ENCODE results near the gene FAXC.

Gene FAXC

GRCh38 chr6:99349171-99350141 is at the start of gene FAXC:
FAXC (minus strand) TSS chr6:99349674; CDS start chr6:99349372, 302 bp downstream.
- peak within 1 kb of the TSS; percentile 82 for H3K4me3 ChIP-seq (ENCODE audit: low read length)

GRCh38 chr6:99397287-99397686 is 47.8 kb upstream of the FAXC start:
- no peaks in the 10 kb centered on the region for H3K4me1 ChIP-seq (ENCODE audit: control insufficient read depth, low read depth, low read length)
- H3K9ac ChIP-seq (ENCODE audit: low read length): no peak overlapping the region
- no peaks in the 10 kb centered on the region for H3K27me3 ChIP-seq (ENCODE audit: control insufficient read depth, insufficient read depth, low read length)
- H3K36me3 ChIP-seq (ENCODE audit: control insufficient read depth, low read depth, low read length): peaks cover 39% of the 10 kb centered on the region
- no peaks in the 10 kb centered on the region for H3K9me3 ChIP-seq (ENCODE audit: control insufficient read depth, low read depth, low read length)
- H3K27ac ChIP-seq (ENCODE audit: low read length): no peak overlapping the region
- H3K4me3 ChIP-seq (ENCODE audit: low read length): no peak overlapping the region

More at GRCh38 chr6:99349171-99350141, at the start of gene FAXC:
- Histone ChIP-seq H3K4me1 (ENCODE audit: control insufficient read depth, low read depth, low read length) (peaks cover 21% of the 10 kb centered on the region), H3K9ac (ENCODE audit: low read length) (peak within 1 kb of the TSS; percentile 85), H3K9me3 (ENCODE audit: control insufficient read depth, low read depth, low read length) (no peaks in the 10 kb centered on the region), H3K27ac (ENCODE audit: low read length) (no peak within 1 kb of the TSS), H3K27me3 (ENCODE audit: control insufficient read depth, insufficient read depth, low read length) (peaks cover 10% of the 10 kb centered on the region), H3K36me3 (ENCODE audit: control insufficient read depth, low read depth, low read length) (no peaks in the 10 kb centered on the region)

DNA sequence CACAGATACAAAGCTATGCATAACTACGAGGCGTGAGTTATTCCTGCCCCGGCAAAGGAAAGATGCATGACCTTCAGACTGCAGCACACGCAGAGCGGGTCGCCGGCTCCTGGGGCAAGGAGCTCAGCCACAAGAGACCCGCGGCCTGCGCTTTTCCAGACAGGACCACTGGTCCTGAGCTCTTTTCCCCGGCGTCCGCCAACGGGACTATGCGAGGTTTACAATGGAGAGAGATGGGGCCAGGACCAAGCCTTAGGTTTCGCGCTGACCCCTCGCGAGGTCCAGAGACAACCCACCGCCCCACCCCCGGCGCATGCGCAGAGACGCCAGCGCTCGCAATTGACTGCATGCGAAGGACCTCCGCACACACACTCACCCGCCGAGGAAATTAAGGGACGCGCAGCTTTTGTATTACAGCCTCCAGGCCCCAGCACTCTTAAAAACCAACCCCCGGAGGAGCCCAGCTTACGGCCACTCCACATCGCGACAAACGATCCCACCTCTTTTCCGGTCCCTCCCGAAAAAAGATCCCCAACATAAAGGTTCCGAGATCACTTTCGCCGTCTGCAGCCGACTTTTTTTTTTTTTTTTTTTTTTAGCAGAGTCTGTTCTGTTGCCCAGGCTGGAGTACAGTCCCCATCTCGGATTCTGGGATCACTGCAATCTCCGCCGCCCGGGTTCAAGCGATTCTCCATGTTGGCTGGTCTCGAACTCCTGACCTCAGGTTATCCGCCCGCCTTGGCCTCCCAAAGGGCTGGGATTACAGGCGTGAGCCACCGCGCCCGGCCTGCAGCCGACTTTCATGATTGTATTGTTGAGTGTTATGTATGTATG is 44.4 kb upstream of the FAXC start, which contains the start of gene COQ3:
Gene COQ3 (minus strand): TSS at position 498 of the 834 bp plus-strand sequence. CDS start 16 bp downstream, at position 482.
- H3K4me3 ChIP-seq (ENCODE audit: low read length): peak within 1 kb of the TSS; percentile 98
- no peaks in the 10 kb centered on the region for H3K4me1 ChIP-seq (ENCODE audit: control insufficient read depth, low read depth, low read length)
- H3K9me3 ChIP-seq (ENCODE audit: control insufficient read depth, low read depth, low read length): no peaks in the 10 kb centered on the region
- no peaks in the 10 kb centered on the region for H3K27me3 ChIP-seq (ENCODE audit: control insufficient read depth, insufficient read depth, low read length)
- H3K9ac ChIP-seq (ENCODE audit: low read length): peak within 1 kb of the TSS; percentile 96
- H3K36me3 ChIP-seq (ENCODE audit: control insufficient read depth, low read depth, low read length): peaks cover 7% of the 10 kb centered on the region
- peak within 1 kb of the TSS; percentile 81 for H3K27ac ChIP-seq (ENCODE audit: low read length)

DNA sequence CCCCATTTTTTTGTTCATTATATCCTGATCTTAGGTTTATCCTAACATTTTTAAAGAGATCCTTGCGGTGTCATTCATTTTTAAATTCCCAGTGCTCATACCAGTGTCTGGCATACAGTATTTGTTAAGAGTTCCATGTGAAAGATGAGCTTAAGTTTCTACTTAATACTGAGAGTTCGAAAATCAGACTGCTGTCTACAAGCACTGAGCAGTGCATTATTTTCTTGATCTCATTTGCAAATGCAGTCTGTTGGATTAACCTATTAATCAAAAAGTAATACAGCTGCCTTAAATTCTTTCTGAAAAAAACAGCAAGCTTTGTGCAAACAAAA is 43.9 kb upstream of the FAXC start:
- H3K9ac ChIP-seq (ENCODE audit: low read length): peak overlapping the region; percentile 96
- peaks cover 2% of the 10 kb centered on the region for H3K36me3 ChIP-seq (ENCODE audit: control insufficient read depth, low read depth, low read length)
- H3K4me3 ChIP-seq (ENCODE audit: low read length): peak overlapping the region; percentile 98
- H3K9me3 ChIP-seq (ENCODE audit: control insufficient read depth, low read depth, low read length): no peaks in the 10 kb centered on the region
- no peaks in the 10 kb centered on the region for H3K27me3 ChIP-seq (ENCODE audit: control insufficient read depth, insufficient read depth, low read length)
- no peaks in the 10 kb centered on the region for H3K4me1 ChIP-seq (ENCODE audit: control insufficient read depth, low read depth, low read length)
- peak overlapping the region; percentile 81 for H3K27ac ChIP-seq (ENCODE audit: low read length)

- Histone ChIP-seq H3K4me3 (ENCODE audit: low read length) (no peak overlapping the region), H3K9me3 (ENCODE audit: control insufficient read depth, low read depth, low read length) (no peaks in the 10 kb centered on the region), H3K27me3 (ENCODE audit: control insufficient read depth, insufficient read depth, low read length) (no peaks in the 10 kb centered on the region)
These were observed 41.4 kb upstream of the FAXC start for GRCh38 chr6:99390896-99391295.

GRCh38 chr6:99384507-99384906 is 35.0 kb upstream of the FAXC start:
- H3K27ac ChIP-seq (ENCODE audit: low read length): no peak overlapping the region
- H3K4me3 ChIP-seq (ENCODE audit: low read length): no peak overlapping the region
- H3K4me1 ChIP-seq (ENCODE audit: control insufficient read depth, low read depth, low read length): no peaks in the 10 kb centered on the region
- no peak overlapping the region for H3K9ac ChIP-seq (ENCODE audit: low read length)
- no peaks in the 10 kb centered on the region for H3K36me3 ChIP-seq (ENCODE audit: control insufficient read depth, low read depth, low read length)
- no peaks in the 10 kb centered on the region for H3K27me3 ChIP-seq (ENCODE audit: control insufficient read depth, insufficient read depth, low read length)
- H3K9me3 ChIP-seq (ENCODE audit: control insufficient read depth, low read depth, low read length): no peaks in the 10 kb centered on the region

More at GRCh38 chr6:99390896-99391295, 41.4 kb upstream of the FAXC start:
- Histone ChIP-seq H3K4me1 (ENCODE audit: control insufficient read depth, low read depth, low read length) (no peaks in the 10 kb centered on the region), H3K36me3 (ENCODE audit: control insufficient read depth, low read depth, low read length) (no peaks in the 10 kb centered on the region), H3K9ac (ENCODE audit: low read length) (no peak overlapping the region), H3K27ac (ENCODE audit: low read length) (no peak overlapping the region)

- Histone ChIP-seq H3K4me3 (ENCODE audit: low read length) (no peak overlapping the region), H3K9ac (ENCODE audit: low read length) (no peak overlapping the region), H3K27me3 (ENCODE audit: control insufficient read depth, insufficient read depth, low read length) (no peaks in the 10 kb centered on the region), H3K27ac (ENCODE audit: low read length) (no peak overlapping the region), H3K4me1 (ENCODE audit: control insufficient read depth, low read depth, low read length) (no peaks in the 10 kb centered on the region), H3K9me3 (ENCODE audit: control insufficient read depth, low read depth, low read length) (no peaks in the 10 kb centered on the region), H3K36me3 (ENCODE audit: control insufficient read depth, low read depth, low read length) (no peaks in the 10 kb centered on the region)
These were observed 29.2 kb upstream of the FAXC start for GRCh38 chr6:99378636-99379035.

DNA sequence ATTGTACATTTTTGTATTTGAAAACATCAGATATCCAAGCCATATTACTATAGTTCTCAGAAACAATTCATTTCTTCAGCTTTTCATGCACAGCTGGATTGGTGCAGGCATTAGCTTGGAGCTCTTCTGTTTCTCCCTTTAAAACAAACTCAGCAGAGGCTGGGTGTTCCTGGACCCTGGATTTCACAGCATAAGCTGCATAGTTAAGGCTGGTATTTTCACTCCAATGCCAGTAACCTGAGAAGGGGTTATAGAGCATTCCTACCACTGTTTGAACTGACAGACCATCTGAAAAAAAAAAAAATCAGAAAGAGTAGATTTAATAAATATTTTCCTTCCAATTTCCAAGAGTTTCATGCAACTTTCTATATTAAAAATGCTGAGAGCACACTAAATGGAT is 20.1 kb upstream of the FAXC start:
- Histone ChIP-seq H3K9ac (ENCODE audit: low read length) (no peak overlapping the region), H3K27ac (ENCODE audit: low read length) (no peak overlapping the region), H3K27me3 (ENCODE audit: control insufficient read depth, insufficient read depth, low read length) (no peaks in the 10 kb centered on the region), H3K4me3 (ENCODE audit: low read length) (no peak overlapping the region), H3K36me3 (ENCODE audit: control insufficient read depth, low read depth, low read length) (no peaks in the 10 kb centered on the region), H3K9me3 (ENCODE audit: control insufficient read depth, low read depth, low read length) (no peaks in the 10 kb centered on the region), H3K4me1 (ENCODE audit: control insufficient read depth, low read depth, low read length) (peaks cover 7% of the 10 kb centered on the region)

DNA sequence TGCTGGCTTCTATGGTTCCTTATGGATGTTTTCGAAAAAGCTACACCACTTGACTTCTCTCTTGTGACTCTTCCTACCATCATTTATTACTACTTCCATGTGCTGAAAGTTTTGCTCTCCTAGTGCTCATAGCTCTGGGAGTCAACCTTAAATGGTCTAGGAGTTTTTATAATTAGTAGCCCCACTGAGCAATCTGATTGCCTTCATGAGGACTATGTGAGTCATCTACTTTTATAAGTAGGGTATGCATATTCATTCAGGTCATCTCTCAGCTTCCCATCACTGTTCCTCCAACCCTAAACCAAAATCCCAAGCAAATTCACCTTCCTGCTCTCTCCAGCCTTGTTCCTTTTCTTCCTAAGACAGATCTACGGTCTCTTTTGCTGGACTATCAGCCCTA is 17.4 kb upstream of the FAXC start:
- H3K36me3 ChIP-seq (ENCODE audit: control insufficient read depth, low read depth, low read length): no peaks in the 10 kb centered on the region
- no peak overlapping the region for H3K9ac ChIP-seq (ENCODE audit: low read length)
- H3K27me3 ChIP-seq (ENCODE audit: control insufficient read depth, insufficient read depth, low read length): no peaks in the 10 kb centered on the region
- H3K4me1 ChIP-seq (ENCODE audit: control insufficient read depth, low read depth, low read length): peaks cover 7% of the 10 kb centered on the region
- H3K9me3 ChIP-seq (ENCODE audit: control insufficient read depth, low read depth, low read length): no peaks in the 10 kb centered on the region
- no peak overlapping the region for H3K4me3 ChIP-seq (ENCODE audit: low read length)
- no peak overlapping the region for H3K27ac ChIP-seq (ENCODE audit: low read length)

DNA sequence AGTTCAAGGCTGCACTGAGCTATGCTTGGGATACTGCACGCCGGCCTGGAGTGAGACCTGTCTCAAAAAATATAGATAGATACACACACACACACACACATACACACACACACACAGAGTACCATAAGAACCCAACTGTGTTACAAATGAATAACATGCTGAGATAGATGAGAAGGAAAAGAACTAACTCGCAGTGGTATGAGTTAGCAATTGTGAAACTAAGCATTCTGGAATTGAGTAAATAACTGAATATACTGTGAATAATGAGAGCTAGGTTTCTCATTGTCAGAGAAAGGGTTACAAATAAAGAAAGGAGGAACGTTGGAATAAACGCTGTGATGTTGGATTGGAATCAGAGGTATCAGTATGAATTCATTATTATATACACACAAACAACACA is 14.6 kb upstream of the FAXC start:
- H3K27ac ChIP-seq (ENCODE audit: low read length): no peak overlapping the region
- H3K9me3 ChIP-seq (ENCODE audit: control insufficient read depth, low read depth, low read length): no peaks in the 10 kb centered on the region
- no peak overlapping the region for H3K4me3 ChIP-seq (ENCODE audit: low read length)
- no peaks in the 10 kb centered on the region for H3K36me3 ChIP-seq (ENCODE audit: control insufficient read depth, low read depth, low read length)
- H3K9ac ChIP-seq (ENCODE audit: low read length): no peak overlapping the region
- H3K27me3 ChIP-seq (ENCODE audit: control insufficient read depth, insufficient read depth, low read length): no peaks in the 10 kb centered on the region
- no peaks in the 10 kb centered on the region for H3K4me1 ChIP-seq (ENCODE audit: control insufficient read depth, low read depth, low read length)

DNA sequence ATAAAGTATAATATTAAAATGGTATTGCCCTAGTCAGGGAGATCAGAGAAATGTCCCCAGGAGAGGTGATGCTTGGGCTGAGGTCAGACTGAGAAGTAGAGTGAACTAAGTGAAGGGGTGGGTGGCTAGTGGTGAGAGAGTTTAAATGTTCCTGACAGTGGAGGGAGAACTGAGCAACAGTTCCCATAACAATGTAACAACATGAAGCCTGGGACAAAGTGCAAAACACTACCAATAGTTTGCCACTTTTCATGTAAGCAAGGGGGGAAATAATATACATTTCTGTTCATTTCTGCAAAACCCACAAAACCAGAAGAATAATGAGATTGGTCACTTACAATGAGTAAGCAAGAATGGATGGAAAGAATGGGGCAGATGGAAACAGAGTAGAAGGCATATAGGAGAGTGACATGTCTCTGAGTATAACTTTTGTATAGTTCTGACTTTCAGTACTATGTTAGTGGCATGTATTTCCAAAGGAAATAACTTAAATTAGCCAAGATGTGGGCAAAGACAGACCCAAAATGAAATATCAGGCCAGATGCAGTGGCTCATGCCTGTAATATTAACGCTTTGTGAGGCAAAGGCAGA is 13.3 kb upstream of the FAXC start:
- H3K4me1 ChIP-seq (ENCODE audit: control insufficient read depth, low read depth, low read length): no peaks in the 10 kb centered on the region
- no peak overlapping the region for H3K4me3 ChIP-seq (ENCODE audit: low read length)
- H3K9ac ChIP-seq (ENCODE audit: low read length): no peak overlapping the region
- H3K36me3 ChIP-seq (ENCODE audit: control insufficient read depth, low read depth, low read length): no peaks in the 10 kb centered on the region
- H3K9me3 ChIP-seq (ENCODE audit: control insufficient read depth, low read depth, low read length): no peaks in the 10 kb centered on the region
- no peaks in the 10 kb centered on the region for H3K27me3 ChIP-seq (ENCODE audit: control insufficient read depth, insufficient read depth, low read length)
- no peak overlapping the region for H3K27ac ChIP-seq (ENCODE audit: low read length)

Measured in iPS-18a (cell line).